ENCODE measurements around the gene AMACR.
A peak's percentile ranks its signal among the peaks of the same experiment; 100 is the strongest.

The AMACR gene

DNA sequence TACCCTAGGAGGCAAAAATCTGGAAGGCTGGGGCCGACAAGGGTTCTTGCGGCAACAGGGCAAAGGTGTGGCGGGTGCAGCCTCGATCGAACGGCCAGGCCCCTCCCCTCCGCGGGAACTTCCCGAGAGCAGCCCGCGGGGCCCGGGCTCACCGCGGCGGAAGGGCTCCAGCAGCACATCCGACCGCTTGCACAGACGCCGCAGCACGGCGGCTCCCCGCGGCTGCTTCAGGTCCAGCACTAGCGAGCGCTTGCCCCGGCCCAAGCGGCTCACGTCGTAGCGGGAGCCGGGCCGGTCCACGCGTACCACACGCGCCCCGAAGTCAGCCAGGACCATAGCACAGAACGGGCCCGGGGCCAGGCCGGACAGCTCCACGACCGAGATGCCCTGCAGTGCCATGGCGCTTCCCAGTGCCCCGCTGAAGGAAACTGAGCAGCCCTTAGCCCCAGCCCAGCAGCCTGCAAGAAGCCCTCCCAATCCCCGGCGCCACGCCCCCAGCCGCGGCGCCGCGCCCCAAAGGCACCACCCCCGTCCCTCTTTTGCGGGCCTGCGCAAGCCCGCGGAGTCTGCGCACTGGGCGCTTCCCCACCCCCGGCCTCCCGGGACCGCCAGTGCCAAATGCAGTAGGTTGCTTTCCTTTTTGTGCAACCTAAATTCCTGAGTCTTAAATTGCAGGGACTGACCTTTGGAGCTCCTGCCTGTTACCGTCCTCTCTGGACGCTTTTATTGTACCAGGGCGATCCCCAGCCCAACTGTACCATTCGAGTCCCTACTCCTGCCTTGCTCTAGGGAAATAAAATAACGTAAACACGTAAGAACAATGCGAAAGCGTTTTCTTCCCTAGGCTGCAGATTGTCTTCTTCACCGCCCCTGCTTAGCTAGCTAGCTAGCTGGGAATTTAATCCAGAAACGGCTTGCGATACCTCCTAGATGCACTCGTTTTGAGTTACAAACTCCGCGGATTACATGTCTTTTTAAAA lies at the start of gene AMACR:
Gene AMACR (minus strand): TSS at position 430 of the 980 bp plus-strand sequence. CDS start 31 bp downstream, at position 399.
- peak; percentile 69 to 89 for DNase-seq (ENCODE audit: low read depth in 1 of 2, low spot score in 1 of 2)

DNA sequence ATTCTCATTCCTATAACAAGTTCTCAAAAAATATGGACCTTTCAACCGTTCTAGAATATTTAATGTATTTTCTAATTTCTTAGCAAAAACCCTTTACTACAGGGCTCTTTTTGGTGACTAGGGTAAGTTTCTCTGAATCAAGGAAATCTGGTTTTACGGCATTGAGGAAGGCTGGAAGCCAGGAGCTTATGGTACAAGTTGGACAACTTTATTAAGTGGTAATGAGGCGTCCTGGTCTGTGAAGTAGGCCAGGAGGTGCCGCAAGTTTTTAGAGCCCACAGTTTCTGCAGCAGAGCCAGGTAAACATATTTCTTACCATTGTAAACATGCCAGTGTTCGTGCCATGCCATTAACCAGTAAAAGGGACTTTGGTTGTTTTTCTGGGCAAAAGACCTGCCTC lies 49.7 kb upstream of the AMACR start:
- DNase-seq (ENCODE audit: low read depth in 1 of 2, low spot score in 1 of 2): no peak

DNA sequence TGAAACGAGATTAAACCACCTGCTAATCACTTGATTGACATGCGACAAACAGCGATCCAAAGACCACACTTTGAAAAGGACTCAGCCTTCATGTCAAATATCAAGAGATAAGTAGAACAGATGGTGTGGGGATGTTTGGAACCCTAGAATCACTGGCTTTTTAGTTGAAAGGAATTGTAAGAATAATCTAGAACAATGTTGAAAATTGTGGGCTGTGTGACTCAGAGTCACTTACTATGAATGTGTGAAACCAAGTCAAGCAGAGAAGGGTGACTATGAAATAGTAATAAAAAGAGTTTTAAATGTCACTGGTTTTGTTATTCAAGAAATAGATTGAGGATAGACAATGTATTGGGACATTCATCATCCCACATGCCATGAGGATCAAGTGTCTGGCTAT lies 49.3 kb upstream of the AMACR start:
- DNase-seq (ENCODE audit: low read depth in 1 of 2, low spot score in 1 of 2): no peak

GRCh38 chr5:34055667-34056066 lies 47.8 kb upstream of the AMACR start:
- DNase-seq (ENCODE audit: low read depth in 1 of 2, low spot score in 1 of 2): no peak

DNA sequence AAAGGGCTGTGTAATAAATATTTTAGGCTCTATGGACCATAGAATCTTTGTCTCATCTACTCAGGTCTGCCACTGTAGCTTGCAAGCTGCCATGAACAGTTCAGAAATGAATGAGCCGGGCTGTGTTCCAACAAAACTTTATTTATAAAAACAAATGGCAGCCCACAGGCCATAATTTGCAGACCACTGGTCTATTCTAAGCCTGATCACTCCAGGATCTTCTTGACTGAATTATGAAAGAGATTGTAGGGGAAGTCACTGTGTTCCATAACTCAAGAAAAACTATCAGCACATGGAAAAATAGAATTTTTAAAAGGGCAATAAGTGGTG lies 46.5 kb upstream of the AMACR start:
- DNase-seq (ENCODE audit: low read depth in 1 of 2, low spot score in 1 of 2): no peak

- DNase-seq (ENCODE audit: low read depth in 1 of 2, low spot score in 1 of 2): no peak
Measured at GRCh38 chr5:34053571-34054399, 45.9 kb upstream of the AMACR start.

DNA sequence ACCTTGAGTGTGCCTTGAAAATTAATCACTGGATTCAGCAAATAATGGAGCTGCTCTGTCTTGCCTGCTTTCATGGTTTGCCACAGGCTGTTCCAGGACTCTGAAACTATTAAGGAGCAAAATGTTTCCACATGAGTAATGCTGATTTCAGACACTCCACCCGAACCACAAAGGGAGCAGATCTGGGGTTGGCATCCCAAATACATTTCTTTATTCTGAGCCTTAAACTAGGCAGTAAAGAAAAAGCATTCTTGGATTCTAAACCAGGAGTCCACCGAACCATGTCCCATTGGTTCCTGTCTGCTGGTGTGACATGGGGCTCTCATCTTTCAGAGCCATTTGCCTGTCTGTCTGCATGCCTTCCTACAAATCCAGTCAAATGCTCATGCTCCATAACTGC lies 45.3 kb upstream of the AMACR start:
- DNase-seq (ENCODE audit: low read depth in 1 of 2, low spot score in 1 of 2): no peak

DNA sequence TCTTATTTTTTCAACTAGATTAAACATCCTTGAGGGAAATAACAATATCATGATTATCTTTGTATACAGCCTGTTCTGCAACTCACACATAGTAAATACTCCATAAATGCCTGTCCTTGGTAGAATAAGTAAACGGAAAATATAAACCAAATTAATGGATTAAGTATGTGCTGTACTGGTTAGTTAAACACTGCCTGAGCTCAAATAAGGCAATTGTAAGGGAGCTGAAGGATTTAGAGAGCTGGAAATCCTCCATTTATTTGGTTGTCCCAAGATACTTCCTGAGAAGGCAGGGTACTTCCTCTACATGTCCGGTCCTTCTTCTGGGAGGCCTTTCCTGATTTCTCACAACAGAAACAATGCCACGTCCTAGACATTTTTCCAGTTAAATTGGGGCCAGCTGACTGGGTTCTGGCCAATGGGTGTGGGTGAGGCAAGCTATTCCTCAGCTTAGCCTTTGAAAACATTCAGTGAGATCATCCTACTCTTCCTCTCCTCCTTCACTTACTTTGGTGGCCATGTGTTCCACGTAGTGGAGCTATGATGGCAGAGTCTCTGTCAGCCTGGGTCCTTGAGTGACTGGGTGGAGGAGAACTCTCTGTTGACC lies 43.6 kb upstream of the AMACR start:
- no peak for DNase-seq (ENCODE audit: low read depth in 1 of 2, low spot score in 1 of 2)

DNA sequence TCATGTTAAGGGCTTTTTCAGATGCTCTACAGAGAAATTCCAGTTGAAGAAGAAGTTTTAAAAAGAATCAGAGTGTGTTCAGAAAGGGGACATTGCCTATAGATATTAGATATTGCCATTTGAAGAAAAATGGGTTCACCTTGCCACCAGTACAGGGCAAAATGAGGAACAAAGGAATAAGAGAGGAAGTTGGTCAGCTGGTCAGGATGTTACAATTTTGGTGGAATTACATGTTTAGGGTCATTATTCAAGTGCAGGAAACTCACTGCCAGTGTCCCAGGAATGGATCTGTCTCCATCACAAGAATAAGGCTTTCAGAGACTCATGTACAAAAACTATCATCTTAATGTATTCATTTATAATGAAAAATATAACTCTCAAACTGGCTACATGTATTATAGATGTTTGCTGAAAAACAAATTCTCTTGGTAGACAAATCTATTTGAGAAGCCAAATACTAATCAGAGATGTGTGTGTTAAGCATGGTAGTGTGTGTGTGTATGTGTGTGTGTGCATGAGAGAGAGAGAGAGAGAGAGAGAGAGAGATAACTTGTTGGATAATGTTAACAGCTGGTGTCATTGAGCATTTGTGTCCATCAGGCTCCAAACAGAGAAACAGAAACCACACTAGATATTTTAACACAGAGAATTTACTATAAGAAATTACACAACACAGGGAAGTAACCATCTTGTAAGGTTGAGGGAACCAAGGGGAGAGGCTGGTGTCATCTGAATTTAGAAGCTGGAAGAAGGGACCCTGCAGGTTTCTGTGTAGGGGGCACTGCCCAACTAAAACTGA lies 40.1 kb upstream of the AMACR start:
- DNase-seq (ENCODE audit: low read depth in 1 of 2, low spot score in 1 of 2): no peak

DNA sequence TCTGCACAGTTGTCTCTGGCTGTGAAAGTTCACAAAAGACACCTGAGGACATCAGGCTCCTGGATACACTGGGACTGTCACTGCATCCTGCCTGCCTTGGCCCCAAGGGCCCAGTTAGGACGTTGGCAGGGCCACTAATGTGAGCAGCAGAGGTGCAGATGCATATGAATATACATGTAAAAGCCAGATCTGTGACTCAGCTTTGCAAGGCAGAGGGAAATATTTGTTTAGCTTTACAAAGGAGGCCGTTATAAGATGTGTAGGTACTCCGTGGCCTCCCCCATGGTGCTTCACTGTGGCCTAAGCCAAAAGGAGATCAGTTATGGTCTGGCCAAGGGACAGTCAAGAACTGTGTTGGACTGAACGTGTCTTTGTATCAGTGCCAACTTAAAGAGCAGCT lies 39.3 kb upstream of the AMACR start:
- no peak for DNase-seq (ENCODE audit: low read depth in 1 of 2, low spot score in 1 of 2)

DNA sequence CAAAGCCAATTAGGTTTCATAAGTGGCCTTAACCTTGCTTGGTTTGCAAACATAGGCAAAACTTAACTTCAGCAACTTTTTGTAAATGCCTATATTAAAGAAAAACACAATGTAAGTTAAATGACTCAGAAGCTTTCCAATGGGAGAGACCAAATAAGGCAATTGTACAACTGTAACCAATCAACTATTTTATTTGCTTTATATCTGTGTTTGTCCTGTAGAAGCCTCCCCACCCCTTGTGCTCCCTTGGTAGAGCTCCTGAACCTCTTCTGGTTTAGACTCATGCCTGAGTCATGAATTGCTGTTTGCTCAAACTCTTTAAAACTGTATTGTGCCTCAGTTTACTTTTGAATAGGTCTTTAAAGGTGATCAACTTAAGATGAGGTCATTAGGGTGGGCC lies 38.1 kb upstream of the AMACR start:
- DNase-seq (ENCODE audit: low read depth in 1 of 2, low spot score in 1 of 2): no peak

DNA sequence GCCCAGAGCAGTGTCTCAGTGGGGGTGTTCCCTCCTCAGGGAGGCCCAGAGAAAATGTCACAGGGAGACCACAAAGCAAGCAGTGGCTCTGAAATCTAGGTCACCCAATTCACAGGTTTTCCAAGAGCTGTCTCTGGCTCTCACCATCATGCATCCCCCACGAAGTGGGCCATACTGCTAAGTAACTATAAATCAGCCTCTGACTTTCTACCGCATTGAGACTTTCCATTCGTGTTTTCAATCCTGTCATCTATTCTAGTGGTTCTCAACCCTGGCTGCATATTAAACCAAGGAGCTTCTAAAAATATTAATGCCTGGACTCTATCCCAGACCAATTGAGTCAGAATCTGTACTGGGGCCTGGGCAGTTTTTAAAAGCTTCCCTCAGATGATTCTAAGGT lies 37.2 kb upstream of the AMACR start:
- no peak for DNase-seq (ENCODE audit: low read depth in 1 of 2, low spot score in 1 of 2)

DNA sequence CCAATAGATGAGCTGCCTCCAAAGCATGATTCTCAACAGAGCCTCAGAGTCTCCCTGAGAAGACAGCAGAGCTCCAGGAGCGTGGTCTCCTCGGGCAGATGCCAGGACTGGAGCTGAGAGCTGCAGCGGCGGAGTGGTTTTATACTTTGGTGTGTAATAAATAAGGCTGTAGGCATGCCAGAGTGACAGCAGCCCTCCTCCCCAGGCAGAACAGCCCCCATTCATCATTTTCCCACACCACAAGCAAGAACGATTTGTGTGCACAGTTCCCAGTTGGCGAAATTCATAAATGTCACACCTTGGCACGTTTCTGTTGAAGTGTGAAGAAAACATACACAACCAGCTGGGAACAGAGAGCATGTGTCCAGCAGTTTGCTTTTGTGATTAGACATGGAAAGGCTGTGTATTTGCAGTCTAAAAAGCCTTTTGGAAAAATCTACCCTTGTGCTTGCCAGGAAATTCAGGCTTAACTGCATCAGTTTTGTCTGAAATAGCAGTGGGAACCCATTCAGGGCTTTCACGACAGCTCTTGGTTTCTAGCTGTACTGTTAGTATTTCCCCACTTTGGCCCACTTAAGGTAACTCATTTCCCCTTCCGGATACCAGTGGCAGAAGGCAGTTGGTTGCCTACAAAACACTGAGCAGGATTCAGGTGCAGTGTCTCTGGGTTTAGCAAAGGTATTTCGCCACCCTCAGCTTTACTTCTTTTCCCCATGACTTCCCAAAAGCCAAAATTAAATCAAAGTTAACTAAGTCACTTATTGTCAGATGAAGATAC lies 35.4 kb upstream of the AMACR start, which contains the start of gene C1QTNF3:
Gene C1QTNF3 (minus strand): TSS at position 115 of the 778 bp plus-strand sequence. CDS start 88 bp downstream, at position 27.
- no peak for DNase-seq (ENCODE audit: low read depth in 1 of 2, low spot score in 1 of 2)

GRCh38 chr5:34042321-34042720 lies 34.5 kb upstream of the AMACR start:
- DNase-seq (ENCODE audit: low read depth in 1 of 2, low spot score in 1 of 2): no peak

DNA sequence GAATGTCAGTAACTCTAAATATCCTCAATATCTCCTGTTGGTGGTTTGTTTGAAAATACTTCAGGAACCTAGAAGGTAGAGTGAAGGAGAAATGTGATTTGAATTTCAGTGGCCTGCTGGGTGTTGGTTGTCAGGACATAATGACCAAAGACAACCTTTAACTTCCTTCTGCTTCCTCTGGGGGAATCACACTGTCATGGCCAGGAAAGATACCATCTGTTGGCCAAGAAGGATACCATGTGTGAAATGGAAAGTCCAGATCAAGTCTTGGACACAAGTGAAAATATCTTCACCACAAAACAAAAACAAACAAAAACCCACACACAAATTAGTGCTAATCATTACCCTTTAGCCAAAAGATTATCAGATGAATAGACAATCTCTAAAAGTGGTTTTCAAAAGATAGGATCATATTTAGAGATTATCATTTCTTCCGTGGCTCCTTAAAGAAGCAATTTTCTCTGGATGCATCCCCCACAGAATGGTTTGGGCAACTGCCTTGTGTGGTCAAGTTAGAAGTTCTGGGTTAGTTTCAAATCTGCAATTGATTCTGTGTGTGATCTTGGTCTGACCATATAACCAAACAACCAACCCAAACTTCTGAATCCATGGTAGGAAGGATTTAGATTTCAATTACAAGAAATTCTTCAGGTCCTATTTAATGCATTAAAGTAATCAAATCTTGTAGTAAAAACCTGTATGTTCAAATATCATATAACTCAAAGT lies 33.6 kb upstream of the AMACR start:
- DNase-seq (ENCODE audit: low read depth in 1 of 2, low spot score in 1 of 2): no peak

- no peak for DNase-seq (ENCODE audit: low read depth in 1 of 2, low spot score in 1 of 2)
Measured at GRCh38 chr5:34040472-34040871, 32.6 kb upstream of the AMACR start.

DNA sequence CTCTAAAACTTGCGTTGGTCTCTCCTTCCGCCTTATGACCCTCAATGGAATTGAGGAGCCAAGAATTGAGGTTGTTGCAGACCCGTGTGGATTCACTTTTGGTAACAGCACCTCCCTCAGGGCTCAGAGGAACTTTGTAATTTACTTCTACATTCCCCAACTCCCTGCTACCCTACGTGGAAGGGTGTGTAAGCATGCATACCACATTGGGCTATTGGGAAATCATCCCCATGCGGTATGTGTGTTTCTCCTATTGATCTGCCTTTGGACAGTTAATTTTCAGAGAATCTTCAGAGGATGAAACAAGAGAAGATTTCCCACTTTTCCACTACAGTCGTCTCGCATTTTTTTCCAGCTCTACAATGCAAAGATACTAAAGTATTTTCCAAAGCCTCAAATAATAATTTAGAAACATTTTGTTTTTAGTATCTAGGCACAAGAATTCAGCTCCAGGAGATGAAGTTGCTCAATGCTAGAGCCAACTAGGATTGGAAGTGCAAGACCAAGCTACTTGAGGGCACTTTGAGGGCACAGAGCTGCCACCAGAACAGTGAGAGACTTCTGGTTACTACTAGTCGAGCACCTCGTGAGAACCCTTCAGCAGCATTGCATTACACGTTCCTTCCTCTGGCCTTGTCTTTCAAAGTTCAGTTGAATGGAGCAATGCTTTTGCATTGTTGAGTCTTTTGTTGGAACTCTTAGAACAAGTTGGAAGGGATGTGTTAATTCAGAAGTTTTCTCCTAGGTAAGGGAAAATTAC lies 31.7 kb upstream of the AMACR start:
- DNase-seq (ENCODE audit: low read depth in 1 of 2, low spot score in 1 of 2): no peak

- DNase-seq (ENCODE audit: low read depth in 1 of 2, low spot score in 1 of 2): no peak
Measured at GRCh38 chr5:34038838-34039237, 31.0 kb upstream of the AMACR start.

DNA sequence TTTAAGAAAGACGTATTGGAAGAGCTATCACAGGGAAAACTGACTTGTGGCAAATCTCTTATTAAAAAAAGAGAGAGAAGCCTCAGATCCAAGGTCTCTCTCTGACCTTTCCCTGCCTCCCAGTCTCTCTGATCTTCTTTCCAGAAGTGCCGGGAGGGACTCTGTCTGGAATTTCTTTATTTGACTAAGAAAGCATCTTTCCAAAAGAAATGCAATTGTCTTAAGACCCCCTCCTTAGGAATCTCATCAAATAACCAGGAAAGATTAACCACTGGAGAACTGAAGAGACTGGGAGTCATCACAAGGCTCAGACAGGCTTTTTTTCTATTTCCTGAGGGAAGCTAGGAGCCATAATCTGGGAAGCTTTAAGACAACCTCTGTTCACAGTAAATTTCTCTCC lies 30.5 kb upstream of the AMACR start:
- DNase-seq (ENCODE audit: low read depth in 1 of 2, low spot score in 1 of 2): no peak

Data from stimulated activated CD4-positive, alpha-beta T cell treated with anti-CD3 and anti-CD28 coated beads, Interleukin-15, amount 100 ng/mL, for 1 hour (primary cell).